A549 (cell line): ENCODE data around the gene LELP1. TPM values are rescaled to one million over a fixed set of nuclear protein-coding genes. Genes with fewer than 3 reads are reported as not detected.

Experiments used
- ATAC-seq, 2 experiments: fragments of 200-7000 bp in 1 of 2; fragments of >200 bp in 1 of 2; cut with Nextera tagmentation in 1 of 2; cut with Tn5 transposase in 1 of 2; 3 replicates each; pipeline versions ENCODE4 v1.8.0 to v1.9.1; 2018 to 2020; ENCODE audit warnings: mild to moderate bottlenecking in 1 of 2, moderate library complexity in 1 of 2
- CTCF ChIA-PET: fragments of 300-600 bp; sonication (Branson Sonifier 250); formaldehyde crosslinking; extraction: SDS; loops from one replicate; lab custom pipeline; 2021; ENCODE audit warnings: antibody characterized with exemption, inconsistent platforms; lab: Yijun Ruan, JAX
- POLR2A ChIA-PET: fragments of 350-600 bp; formaldehyde crosslinking; extraction: SDS; loops from one replicate; lab custom pipeline; 2021; ENCODE audit warnings: antibody characterized with exemption, inconsistent platforms; lab: Yijun Ruan, JAX
- DNase-seq, 2 experiments: peaks; one replicate each; pipeline versions ENCODE4 v3.0.0 to v3.0.0-alpha.2; 2011 to 2016; ENCODE audit warnings: low read depth in 1 of 2, low spot score in 1 of 2
- FAIRE-seq: peaks from 2 replicates; lab custom pipeline; 2011; peaks lifted over from hg19 to GRCh38; lab: Jason Lieb, UNC
- H3K27ac ChIP-seq, 2 experiments: fragments of >200 bp; sonication (Bioruptor Twin); formaldehyde crosslinking; 3 replicates each; pipeline ENCODE4 v1.5.1; 2016 to 2017
- H3K4me1 ChIP-seq: fragments of >200 bp; sonication (Bioruptor Twin); formaldehyde crosslinking; 3 replicates; pipeline ENCODE4 v1.6.1; 2016
- H3K4me2 ChIP-seq: fragments of >200 bp; sonication (Bioruptor Twin); formaldehyde crosslinking; 3 replicates; pipeline ENCODE4 v1.6.1; 2016
- H3K4me3 ChIP-seq: fragments of >200 bp; sonication (Bioruptor Twin); formaldehyde crosslinking; 3 replicates; pipeline ENCODE4 v1.5.1; 2016
- H3K9me3 ChIP-seq: fragments of >200 bp; sonication (Bioruptor Twin); formaldehyde crosslinking; 3 replicates; pipeline ENCODE4 v1.6.1; 2016
- BCL3 ChIP-seq: fragments of >200 bp; sonication (Bioruptor Twin); formaldehyde crosslinking; IDR thresholded peaks from 3 replicates; pipeline ENCODE4 v1.6.1; 2016
- CBX8 ChIP-seq: fragments of 200-600 bp; sonication (generic); IDR thresholded peaks from 2 replicates; pipeline ENCODE4 v1.6.1; 2016
- CHD4 ChIP-seq: fragments of 200-600 bp; sonication (generic); IDR thresholded peaks from 2 replicates; pipeline ENCODE4 v1.6.1; 2016; ENCODE audit warnings: antibody characterized with exemption, mild to moderate bottlenecking, borderline replicate concordance
- CTCF ChIP-seq: fragments of >200 bp; sonication (Bioruptor Twin); formaldehyde crosslinking; IDR thresholded peaks from 3 replicates; pipeline ENCODE4 v1.5.1; 2016
- E2F6 ChIP-seq: IDR thresholded peaks from 2 replicates; pipeline ENCODE4 v1.6.1; 2012; ENCODE audit warnings: low read depth, borderline replicate concordance
- EHF ChIP-seq: fragments of 250-450 bp; sonication (Bioruptor Pico); IDR thresholded peaks from 2 replicates; pipeline ENCODE4 v1.5.0; 2020; ENCODE audit warnings: mild to moderate bottlenecking
- FOXS1 ChIP-seq: fragments of 250-450 bp; sonication (Bioruptor Pico); IDR thresholded peaks from 2 replicates; pipeline ENCODE4 v1.5.0; 2020; ENCODE audit warnings: mild to moderate bottlenecking, moderate library complexity
- HEYL ChIP-seq: fragments of 250-450 bp; sonication (Bioruptor Pico); IDR thresholded peaks from 2 replicates; pipeline ENCODE4 v1.8.0; 2021; ENCODE audit warnings: mild to moderate bottlenecking, moderate library complexity
- HMGXB4 ChIP-seq: fragments of 250-450 bp; sonication (Bioruptor Pico); IDR thresholded peaks from 2 replicates; pipeline ENCODE4 v1.5.0; 2021; ENCODE audit warnings: mild to moderate bottlenecking, moderate library complexity, borderline replicate concordance
- HOXA7 ChIP-seq: fragments of 250-450 bp; sonication (Bioruptor Pico); IDR thresholded peaks from 2 replicates; pipeline ENCODE4 v1.5.0; 2020; ENCODE audit warnings: mild to moderate bottlenecking, moderate library complexity
- HOXB5 ChIP-seq: fragments of 250-450 bp; sonication (Bioruptor Pico); IDR thresholded peaks from 2 replicates; pipeline ENCODE4 v1.5.0; 2020; ENCODE audit warnings: mild to moderate bottlenecking, moderate library complexity
- JUNB ChIP-seq: fragments of >200 bp; sonication (Bioruptor Twin); formaldehyde crosslinking; IDR thresholded peaks from 2 replicates; pipeline ENCODE4 v1.6.1; 2016
- KDM1A ChIP-seq: fragments of 200-600 bp; sonication (generic); IDR thresholded peaks from 2 replicates; pipeline ENCODE4 v1.6.1; 2016; ENCODE audit warnings: low read depth, mild to moderate bottlenecking
- MAX ChIP-seq: IDR thresholded peaks from 2 replicates; pipeline ENCODE4 v1.6.1; 2012
- NFE2L2 ChIP-seq: fragments of 150-350 bp; conservative IDR thresholded peaks from 2 replicates; pipeline ENCODE4 v1.6.1; 2014; ENCODE audit warnings: low read length
- PBX3 ChIP-seq: IDR thresholded peaks from 2 replicates; pipeline ENCODE4 v1.6.1; 2012
- PHF8 ChIP-seq: fragments of 200-600 bp; sonication (generic); IDR thresholded peaks from 2 replicates; pipeline ENCODE4 v1.6.1; 2016; ENCODE audit warnings: low read depth, mild to moderate bottlenecking, antibody characterized with exemption, moderate library complexity, borderline replicate concordance
- POLR2AphosphoS2 ChIP-seq: conservative IDR thresholded peaks from 2 replicates; pipeline ENCODE4 v1.6.1; 2012; ENCODE audit warnings: low read length, improper control_type of control experiment, inconsistent platforms
- RAD21 ChIP-seq, 2 experiments: fragments of >200 bp in 1 of 2; sonication (Bioruptor Twin) in 1 of 2; formaldehyde crosslinking in 1 of 2; IDR thresholded peaks in 1 of 2; conservative IDR thresholded peaks in 1 of 2; 2 replicates in 1 of 2; 3 replicates in 1 of 2; pipeline ENCODE4 v1.6.1; 2012 to 2018; ENCODE audit warnings: inconsistent platforms in 1 of 2
- RARB ChIP-seq: fragments of 250-450 bp; sonication (Bioruptor Pico); IDR thresholded peaks from 2 replicates; pipeline ENCODE4 v1.8.0; 2021; ENCODE audit warnings: mild to moderate bottlenecking, moderate library complexity
- RCOR1 ChIP-seq: fragments of 150-350 bp; IDR thresholded peaks from 2 replicates; pipeline ENCODE4 v1.6.1; 2014; ENCODE audit warnings: antibody characterized with exemption, low read length, low read depth
- RFX5 ChIP-seq: fragments of 450-650 bp; IDR thresholded peaks from 2 replicates; pipeline ENCODE4 v1.7.1; 2014; ENCODE audit warnings: antibody characterized with exemption, mild to moderate bottlenecking, moderate library complexity
- SREBF2 ChIP-seq: fragments of 450-650 bp; IDR thresholded peaks from 2 replicates; pipeline ENCODE4 v1.6.1; 2014; ENCODE audit warnings: mild to moderate bottlenecking, moderate library complexity
- TP53 ChIP-seq: fragments of 250-450 bp; sonication (Bioruptor Pico); IDR thresholded peaks from 2 replicates; pipeline ENCODE4 v1.5.0; 2021; ENCODE audit warnings: mild to moderate bottlenecking, moderate library complexity
- ZC3H11A ChIP-seq: fragments of 450-650 bp; IDR thresholded peaks from 2 replicates; pipeline ENCODE4 v1.6.1; 2014; ENCODE audit warnings: antibody characterized with exemption, mild to moderate bottlenecking
- ZFP36 ChIP-seq: fragments of 450-650 bp; IDR thresholded peaks from 2 replicates; pipeline ENCODE4 v1.6.1; 2014; ENCODE audit warnings: borderline replicate concordance; ENCODE audit not compliant: partially characterized antibody
- ZNF302 ChIP-seq: fragments of 250-450 bp; sonication (Bioruptor Pico); IDR thresholded peaks from 2 replicates; pipeline ENCODE4 v1.9.0; 2021; ENCODE audit warnings: inconsistent platforms, mild to moderate bottlenecking, moderate library complexity
- WGBS: methylation state at CpG from one replicate; pipeline ENCODE4 v1.1.6; 2017; ENCODE audit errors: missing lambda C conversion rate; 5-methylcytosine and 5-hydroxymethylcytosine counted together
- polyA plus RNA-seq, 4 experiments: library from polyadenylated mRNA; depleted of rRNA in 3 of 4; stranded (reverse); fragments of >200 nt; fragmentation: RNase III in 1 of 4; extraction: RNeasy Plus Mini Kit Qiagen cat#74134 plus additional on column Dnase treatment in 1 of 4; gene quantifications; 2 replicates in 3 of 4; 3 replicates in 1 of 4; pipeline ENCODE4 v1.2.3, GENCODE V29; 2011 to 2017

The LELP1 gene
- polyA plus RNA-seq, 2 of the 4 experiments (the other 2 are of a cell fraction) = not detected

GRCh38 chr1:153195216-153195615 is 8.0 kb upstream of the LELP1 start:
- FAIRE-seq (no peak), DNase-seq (no peak), ATAC-seq (no peak)
- H3K4me2 ChIP-seq = no peak overlapping the region
- no peaks in the 10 kb centered on the region for H3K4me1 ChIP-seq
- POLR2A ChIA-PET = no interaction called here
- H3K27ac ChIP-seq = no peak overlapping the region
- H3K4me3 ChIP-seq = no peak overlapping the region
- CTCF ChIA-PET = no interaction called here
- no peaks in the 10 kb centered on the region for H3K9me3 ChIP-seq
- WGBS = 12% methylated on average over 4 of the region's 4 CpGs
- TF ChIP-seq FOXS1 (CRISPR knock-in tag) = no peak
- no peak for TF ChIP-seq HOXB5 (CRISPR knock-in tag)

- FAIRE-seq (no peak), ATAC-seq (no peak), DNase-seq (no peak)
- Histone ChIP-seq H3K4me3 (no peak overlapping the region), H3K9me3 (no peaks in the 10 kb centered on the region), H3K4me2 (no peak overlapping the region), H3K4me1 (no peaks in the 10 kb centered on the region), H3K27ac (no peak overlapping the region)
- WGBS = 5% methylated on average over 4 of the region's 4 CpGs
- TF ChIP-seq HOXA7 (CRISPR knock-in tag) = no peak
- TF ChIP-seq ZNF302 (CRISPR knock-in tag) = no peak
- CTCF ChIA-PET = interaction anchor here (2.2 kb wide), 1 partner anchor 9 kb away, joined by 6 read pairs; no protein-coding TSS in a partner anchor
- POLR2A ChIA-PET = no interaction called here
Measured at GRCh38 chr1:153202006-153202405, 1.2 kb upstream of the LELP1 start.

- POLR2A ChIA-PET = no interaction called here
- ATAC-seq (no peak), FAIRE-seq (no peak), DNase-seq (no peak)
- Histone ChIP-seq H3K27ac (no peak overlapping the region), H3K4me3 (no peak overlapping the region), H3K4me2 (no peak overlapping the region), H3K9me3 (no peaks in the 10 kb centered on the region), H3K4me1 (no peaks in the 10 kb centered on the region)
- 26% methylated on average over 9 of the region's 9 CpGs for WGBS
- CTCF ChIA-PET = no interaction called here
- TF ChIP-seq POLR2AphosphoS2 (no peak), MAX (no peak), ZC3H11A (no peak), E2F6 (no peak), TP53 (CRISPR knock-in tag) (no peak), CHD4 (no peak), HEYL (CRISPR knock-in tag) (no peak), KDM1A (no peak), ZFP36 (no peak), HMGXB4 (CRISPR knock-in tag) (no peak), RCOR1 (no peak), CBX8 (no peak), RAD21 (conservative IDR thresholded peaks at IDR 0.05 in 1 of 2, IDR thresholded peaks at IDR 0.05 in 1 of 2) (no peak), HOXB5 (CRISPR knock-in tag) (no peak)
Measured at GRCh38 chr1:153206631-153207030, 3.4 kb downstream of the LELP1 start.

GRCh38 chr1:153210206-153210605 is 7.0 kb downstream of the LELP1 start:
- FAIRE-seq (no peak), ATAC-seq (no peak), DNase-seq (no peak)
- Histone ChIP-seq H3K4me2 (no peak overlapping the region), H3K9me3 (no peaks in the 10 kb centered on the region), H3K27ac (no peak overlapping the region), H3K4me3 (no peak overlapping the region), H3K4me1 (no peaks in the 10 kb centered on the region)
- ChIA-PET POLR2A (no interaction called here), CTCF (interaction anchor here (1.5 kb wide), 1 partner anchor 340 kb away, joined by 3 read pairs; no protein-coding TSS in a partner anchor)
- WGBS = 20% methylated on average over 4 of the region's 7 CpGs
- no peak for TF ChIP-seq ZC3H11A
- no peak for TF ChIP-seq BCL3
- TF ChIP-seq PHF8 = no peak
- no peak for TF ChIP-seq PBX3
- TF ChIP-seq EHF (CRISPR knock-in tag) = no peak
- no peak for TF ChIP-seq SREBF2
- TF ChIP-seq RCOR1 = no peak
- no peak for TF ChIP-seq RFX5
- TF ChIP-seq NFE2L2 = no peak
- no peak for TF ChIP-seq CTCF
- TF ChIP-seq RARB (CRISPR knock-in tag) = no peak
- no peak for TF ChIP-seq JUNB
